Left kidney (tissue), 2 donors: ENCODE results near the gene FRAS1. TPM values are rescaled to one million over a fixed set of nuclear protein-coding genes. Genes with fewer than 3 reads are reported as not detected.

Source experiments
- DNase-seq: peaks from one replicate; pipeline ENCODE4 v3.0.0-alpha.2; 2013
- polyA plus RNA-seq: library from polyadenylated mRNA; unstranded; fragments of 120-200 nt; gene quantifications from one replicate; pipeline ENCODE4 v1.2.1, GENCODE V29; 2013; ENCODE audit not compliant: insufficient read length

The FRAS1 gene
- polyA plus RNA-seq, 1 donor: 87.6 TPM

GRCh38 chr4:78584863-78585547 is 527.9 kb downstream of the FRAS1 start:
- no peak for DNase-seq

- no peak for DNase-seq
Observed at GRCh38 chr4:78585633-78586032, 528.5 kb downstream of the FRAS1 start.

- DNase-seq: no peak
Observed at GRCh38 chr4:78588894-78589545, 531.9 kb downstream of the FRAS1 start.

- no peak for DNase-seq
Observed at GRCh38 chr4:78591404-78591803, 534.3 kb downstream of the FRAS1 start.

GRCh38 chr4:78592088-78592783 is 535.1 kb downstream of the FRAS1 start:
- DNase-seq: no peak

Other genes with a start within 250 kb of the FRAS1 start
- 38.4 TPM for gene CNOT6L, start 238.0 kb upstream of the FRAS1 start, polyA plus RNA-seq
- gene MRPL1, start 194.5 kb upstream of the FRAS1 start, polyA plus RNA-seq: 62.4 TPM